Measurements from ENCODE around the gene HBA1.
"Not testable (repeated sequence)": the region's sequence is repeated elsewhere in the genome, so short reads cannot be mapped to it uniquely, and the experiment has no call there.

Gene HBA1

GRCh38 chr16:192686-193085 lies 16.2 kb downstream of the HBA1 start:
- Histone ChIP-seq H3K27ac (ENCODE audit: low read length) (no peak overlapping the region), H3K9me3 (ENCODE audit: insufficient read depth, low read depth, low read length) (peaks cover 2% of the 10 kb centered on the region; the same call in 1 of the 2 replicates), H3K27me3 (ENCODE audit: insufficient read depth, low read length) (no peaks in the 10 kb centered on the region), H3K4me3 (ENCODE audit: low read length) (no peak overlapping the region), H3K4me1 (ENCODE audit: insufficient read depth, low read length) (no peaks in the 10 kb centered on the region), H3K9ac (ENCODE audit: low read depth, low read length) (no peak overlapping the region), H3K36me3 (ENCODE audit: insufficient read depth, low read depth, low read length) (peaks cover 97% of the 10 kb centered on the region)

- Histone ChIP-seq H3K36me3 (ENCODE audit: insufficient read depth, low read depth, low read length) (peaks cover 99% of the 10 kb centered on the region), H3K27ac (ENCODE audit: low read length) (no peak overlapping the region), H3K4me3 (ENCODE audit: low read length) (no peak overlapping the region)
Measured at GRCh38 chr16:193441-193840, 17.0 kb downstream of the HBA1 start.

GRCh38 chr16:194516-194915 lies 18.0 kb downstream of the HBA1 start:
- no peaks in the 10 kb centered on the region for H3K27me3 ChIP-seq (ENCODE audit: insufficient read depth, low read length)
- H3K4me3 ChIP-seq (ENCODE audit: low read length): no peak overlapping the region
- peaks cover 99% of the 10 kb centered on the region for H3K36me3 ChIP-seq (ENCODE audit: insufficient read depth, low read depth, low read length)
- no peaks in the 10 kb centered on the region for H3K9me3 ChIP-seq (ENCODE audit: insufficient read depth, low read depth, low read length)
- no peak overlapping the region for H3K27ac ChIP-seq (ENCODE audit: low read length)
- H3K4me1 ChIP-seq (ENCODE audit: insufficient read depth, low read length): no peaks in the 10 kb centered on the region
- no peak overlapping the region for H3K9ac ChIP-seq (ENCODE audit: low read depth, low read length)

More at GRCh38 chr16:193441-193840, 17.0 kb downstream of the HBA1 start:
- no peak overlapping the region for H3K9ac ChIP-seq (ENCODE audit: low read depth, low read length)
- no peaks in the 10 kb centered on the region for H3K9me3 ChIP-seq (ENCODE audit: insufficient read depth, low read depth, low read length)
- no peaks in the 10 kb centered on the region for H3K27me3 ChIP-seq (ENCODE audit: insufficient read depth, low read length)
- no peaks in the 10 kb centered on the region for H3K4me1 ChIP-seq (ENCODE audit: insufficient read depth, low read length)

GRCh38 chr16:200388-200787 lies 23.9 kb downstream of the HBA1 start:
- no peak overlapping the region for H3K27ac ChIP-seq (ENCODE audit: low read length)

GRCh38 chr16:203246-203645 lies 26.8 kb downstream of the HBA1 start:
- H3K4me3 ChIP-seq (ENCODE audit: low read length): no peak overlapping the region
- no peak overlapping the region for H3K9ac ChIP-seq (ENCODE audit: low read depth, low read length)
- no peak overlapping the region for H3K27ac ChIP-seq (ENCODE audit: low read length)
- H3K4me1 ChIP-seq (ENCODE audit: insufficient read depth, low read length): no peaks in the 10 kb centered on the region
- peaks cover 90% of the 10 kb centered on the region for H3K36me3 ChIP-seq (ENCODE audit: insufficient read depth, low read depth, low read length)
- H3K27me3 ChIP-seq (ENCODE audit: insufficient read depth, low read length): no peaks in the 10 kb centered on the region
- H3K9me3 ChIP-seq (ENCODE audit: insufficient read depth, low read depth, low read length): no peaks in the 10 kb centered on the region

More at GRCh38 chr16:200388-200787, 23.9 kb downstream of the HBA1 start:
- Histone ChIP-seq H3K4me1 (ENCODE audit: insufficient read depth, low read length) (no peaks in the 10 kb centered on the region), H3K36me3 (ENCODE audit: insufficient read depth, low read depth, low read length) (peaks cover 90% of the 10 kb centered on the region), H3K9me3 (ENCODE audit: insufficient read depth, low read depth, low read length) (no peaks in the 10 kb centered on the region), H3K27me3 (ENCODE audit: insufficient read depth, low read length) (no peaks in the 10 kb centered on the region), H3K9ac (ENCODE audit: low read depth, low read length) (no peak overlapping the region), H3K4me3 (ENCODE audit: low read length) (no peak overlapping the region)

GRCh38 chr16:204046-204445 lies 27.6 kb downstream of the HBA1 start:
- H3K36me3 ChIP-seq (ENCODE audit: insufficient read depth, low read depth, low read length): peaks cover 90% of the 10 kb centered on the region
- not testable (repeated sequence) for H3K27me3 ChIP-seq (ENCODE audit: insufficient read depth, low read length); H3K4me3 ChIP-seq (ENCODE audit: low read length); H3K9ac ChIP-seq (ENCODE audit: low read depth, low read length); H3K4me1 ChIP-seq (ENCODE audit: insufficient read depth, low read length); H3K9me3 ChIP-seq (ENCODE audit: insufficient read depth, low read depth, low read length); H3K27ac ChIP-seq (ENCODE audit: low read length)

GRCh38 chr16:209359-209758 lies 32.9 kb downstream of the HBA1 start:
- H3K27me3 ChIP-seq (ENCODE audit: insufficient read depth, low read length): not testable (repeated sequence)
- H3K36me3 ChIP-seq (ENCODE audit: insufficient read depth, low read depth, low read length): peaks cover 98% of the 10 kb centered on the region

GRCh38 chr16:211631-212180 lies 35.2 kb downstream of the HBA1 start:
- not testable (repeated sequence) for H3K4me1 ChIP-seq (ENCODE audit: insufficient read depth, low read length); H3K9me3 ChIP-seq (ENCODE audit: insufficient read depth, low read depth, low read length); H3K27ac ChIP-seq (ENCODE audit: low read length); H3K9ac ChIP-seq (ENCODE audit: low read depth, low read length); H3K4me3 ChIP-seq (ENCODE audit: low read length); H3K27me3 ChIP-seq (ENCODE audit: insufficient read depth, low read length)
- H3K36me3 ChIP-seq (ENCODE audit: insufficient read depth, low read depth, low read length): peaks cover 98% of the 10 kb centered on the region

More at GRCh38 chr16:209359-209758, 32.9 kb downstream of the HBA1 start:
- not testable (repeated sequence) for H3K9me3 ChIP-seq (ENCODE audit: insufficient read depth, low read depth, low read length); H3K27ac ChIP-seq (ENCODE audit: low read length); H3K4me3 ChIP-seq (ENCODE audit: low read length); H3K9ac ChIP-seq (ENCODE audit: low read depth, low read length); H3K4me1 ChIP-seq (ENCODE audit: insufficient read depth, low read length)

- Histone ChIP-seq H3K9ac (ENCODE audit: low read depth, low read length) (no peak overlapping the region), H3K27me3 (ENCODE audit: insufficient read depth, low read length) (no peaks in the 10 kb centered on the region), H3K36me3 (ENCODE audit: insufficient read depth, low read depth, low read length) (peaks cover 94% of the 10 kb centered on the region), H3K4me1 (ENCODE audit: insufficient read depth, low read length) (no peaks in the 10 kb centered on the region), H3K27ac (ENCODE audit: low read length) (no peak overlapping the region), H3K9me3 (ENCODE audit: insufficient read depth, low read depth, low read length) (no peaks in the 10 kb centered on the region), H3K4me3 (ENCODE audit: low read length) (no peak overlapping the region)
Measured at GRCh38 chr16:212999-213398, 36.5 kb downstream of the HBA1 start.

GRCh38 chr16:220021-220420 lies 43.5 kb downstream of the HBA1 start:
- H3K9me3 ChIP-seq (ENCODE audit: insufficient read depth, low read depth, low read length): no peaks in the 10 kb centered on the region
- no peak overlapping the region for H3K27ac ChIP-seq (ENCODE audit: low read length)
- H3K4me3 ChIP-seq (ENCODE audit: low read length): no peak overlapping the region
- H3K27me3 ChIP-seq (ENCODE audit: insufficient read depth, low read length): no peaks in the 10 kb centered on the region
- H3K4me1 ChIP-seq (ENCODE audit: insufficient read depth, low read length): no peaks in the 10 kb centered on the region
- no peak overlapping the region for H3K9ac ChIP-seq (ENCODE audit: low read depth, low read length)
- H3K36me3 ChIP-seq (ENCODE audit: insufficient read depth, low read depth, low read length): peaks cover 88% of the 10 kb centered on the region
